SJCRH30 (cell line): Measurements from ENCODE around the gene ECSCR. TPM values are rescaled to one million over a fixed set of nuclear protein-coding genes. Genes with fewer than 3 reads are reported as not detected.
A peak's percentile ranks its signal among the peaks of the same experiment; 100 is the strongest.
"Not testable (repeated sequence)": the region's sequence is repeated elsewhere in the genome, so short reads cannot be mapped to it uniquely, and the experiment has no call there.

Experiments
- DNase-seq, 2 experiments: peaks; one replicate each; pipeline ENCODE4 v3.0.0-alpha.2; 2015 to 2020
- H3K27ac ChIP-seq: fragments of 250-450 bp; sonication (Bioruptor Pico); 2 replicates; pipeline ENCODE4 v1.5.1; 2020; ENCODE audit warnings: mild to moderate bottlenecking, moderate library complexity
- H3K27me3 ChIP-seq: fragments of 250-450 bp; sonication (Bioruptor Pico); 2 replicates; pipeline ENCODE4 v1.5.1; 2020; ENCODE audit warnings: mild to moderate bottlenecking, moderate library complexity
- H3K36me3 ChIP-seq: fragments of 250-450 bp; sonication (Bioruptor Pico); 2 replicates; pipeline ENCODE4 v1.5.1; 2020; ENCODE audit warnings: mild to moderate bottlenecking, moderate library complexity
- H3K4me1 ChIP-seq: fragments of 250-450 bp; sonication (Bioruptor Pico); 2 replicates; pipeline ENCODE4 v1.5.1; 2020; ENCODE audit warnings: mild to moderate bottlenecking, moderate library complexity
- H3K4me3 ChIP-seq: fragments of 250-450 bp; sonication (Bioruptor Pico); 2 replicates; pipeline ENCODE4 v1.5.1; 2020; ENCODE audit warnings: mild to moderate bottlenecking, moderate library complexity
- H3K9me3 ChIP-seq: fragments of 250-450 bp; sonication (Bioruptor Pico); replicated peaks from 2 replicates; pipeline ENCODE4 v1.5.1; 2020; ENCODE audit warnings: mild to moderate bottlenecking, moderate library complexity
- total RNA-seq: library from RNA; depleted of rRNA; stranded (reverse); fragments of >200 nt; shearing (Covaris generic); gene quantifications from 2 replicates; pipeline ENCODE4 v1.2.3, GENCODE V29; 2014

ECSCR gene
- total RNA-seq, 1 experiment from 2014 or later: 0.14 TPM

- no peaks in the 10 kb centered on the region for H3K9me3 ChIP-seq
- H3K36me3 ChIP-seq: no peaks in the 10 kb centered on the region
- peak overlapping the region; percentile 53 for H3K4me3 ChIP-seq
- DNase-seq: peak; percentile 37 to 60
- peaks cover 23% of the 10 kb centered on the region for H3K4me1 ChIP-seq
- no peaks in the 10 kb centered on the region for H3K27me3 ChIP-seq
- peak overlapping the region; percentile 50 for H3K27ac ChIP-seq
These were observed 19.1 kb upstream of the ECSCR start for GRCh38 chr5:139481580-139482049.

- no peaks in the 10 kb centered on the region for H3K9me3 ChIP-seq
- DNase-seq: peak; percentile 82 to 83
- peaks cover 23% of the 10 kb centered on the region for H3K4me1 ChIP-seq
- no peaks in the 10 kb centered on the region for H3K36me3 ChIP-seq
- H3K27me3 ChIP-seq: no peaks in the 10 kb centered on the region
- H3K4me3 ChIP-seq: peak overlapping the region; percentile 53
- peak overlapping the region; percentile 50 for H3K27ac ChIP-seq
These were observed 18.6 kb upstream of the ECSCR start for GRCh38 chr5:139481122-139481533.

GRCh38 chr5:139479729-139480128 is 17.2 kb upstream of the ECSCR start:
- H3K4me1 ChIP-seq: peaks cover 23% of the 10 kb centered on the region
- not testable (repeated sequence) for H3K36me3 ChIP-seq, H3K27ac ChIP-seq, DNase-seq, H3K4me3 ChIP-seq, H3K9me3 ChIP-seq, H3K27me3 ChIP-seq

GRCh38 chr5:139478657-139479423 is 16.3 kb upstream of the ECSCR start:
- H3K4me3 ChIP-seq, H3K27ac ChIP-seq, H3K9me3 ChIP-seq, DNase-seq, H3K36me3 ChIP-seq, H3K27me3 ChIP-seq: not testable (repeated sequence)
- peaks cover 25% of the 10 kb centered on the region for H3K4me1 ChIP-seq

- H3K36me3 ChIP-seq: no peaks in the 10 kb centered on the region
These were observed 13.5 kb upstream of the ECSCR start for GRCh38 chr5:139475865-139476617.

GRCh38 chr5:139474890-139475791 is 12.6 kb upstream of the ECSCR start:
- Histone ChIP-seq H3K4me3 (no peak overlapping the region), H3K4me1 (peaks cover 19% of the 10 kb centered on the region), H3K27me3 (no peaks in the 10 kb centered on the region), H3K9me3 (no peaks in the 10 kb centered on the region), H3K36me3 (no peaks in the 10 kb centered on the region), H3K27ac (no peak overlapping the region)
- DNase-seq: no peak

More at GRCh38 chr5:139475865-139476617, 13.5 kb upstream of the ECSCR start:
- H3K4me3 ChIP-seq: no peak overlapping the region
- H3K27ac ChIP-seq: no peak overlapping the region
- no peak for DNase-seq
- no peaks in the 10 kb centered on the region for H3K9me3 ChIP-seq
- no peaks in the 10 kb centered on the region for H3K27me3 ChIP-seq
- peaks cover 28% of the 10 kb centered on the region for H3K4me1 ChIP-seq

- no peaks in the 10 kb centered on the region for H3K27me3 ChIP-seq
- peaks cover 20% of the 10 kb centered on the region; the same call in 1 of the 2 replicates for H3K4me1 ChIP-seq
- H3K36me3 ChIP-seq: no peaks in the 10 kb centered on the region
- H3K27ac ChIP-seq: peak overlapping the region; percentile 28; the same call in 1 of the 2 replicates
- DNase-seq: peak; percentile 31 to 53
- H3K9me3 ChIP-seq: no peaks in the 10 kb centered on the region
- no peak overlapping the region for H3K4me3 ChIP-seq
These were observed 11.0 kb upstream of the ECSCR start for GRCh38 chr5:139473565-139473964.

- peaks cover 21% of the 10 kb centered on the region; the same call in 1 of the 2 replicates for H3K4me1 ChIP-seq
These were observed 10.6 kb upstream of the ECSCR start for GRCh38 chr5:139473105-139473504.

GRCh38 chr5:139472386-139473030 is 10.0 kb upstream of the ECSCR start:
- Histone ChIP-seq H3K4me3 (no peak overlapping the region), H3K36me3 (no peaks in the 10 kb centered on the region), H3K27me3 (no peaks in the 10 kb centered on the region), H3K4me1 (peaks cover 21% of the 10 kb centered on the region; the same call in 1 of the 2 replicates), H3K27ac (no peak overlapping the region; the same call in 1 of the 2 replicates), H3K9me3 (no peaks in the 10 kb centered on the region)
- no peak for DNase-seq

More at GRCh38 chr5:139473105-139473504, 10.6 kb upstream of the ECSCR start:
- DNase-seq: peak; percentile 62 to 69
- Histone ChIP-seq H3K4me3 (no peak overlapping the region), H3K27ac (peak overlapping the region; percentile 28; the same call in 1 of the 2 replicates), H3K27me3 (no peaks in the 10 kb centered on the region), H3K36me3 (no peaks in the 10 kb centered on the region), H3K9me3 (no peaks in the 10 kb centered on the region)

GRCh38 chr5:139470821-139471300 is 8.3 kb upstream of the ECSCR start, which contains the start of gene SMIM33:
SMIM33 (plus strand) TSS chr5:139471004; CDS start chr5:139471122, 118 bp downstream.
- no peak for DNase-seq
- H3K27me3 ChIP-seq: no peaks in the 10 kb centered on the region
- H3K4me1 ChIP-seq: peaks cover 21% of the 10 kb centered on the region; the same call in 1 of the 2 replicates
- H3K27ac ChIP-seq: no peak within 1 kb of the TSS
- no peak within 1 kb of the TSS for H3K4me3 ChIP-seq
- H3K9me3 ChIP-seq: no peaks in the 10 kb centered on the region
- no peaks in the 10 kb centered on the region for H3K36me3 ChIP-seq

- Histone ChIP-seq H3K27me3 (no peaks in the 10 kb centered on the region), H3K36me3 (no peaks in the 10 kb centered on the region), H3K9me3 (no peaks in the 10 kb centered on the region), H3K4me1 (peaks cover 15% of the 10 kb centered on the region; the same call in 1 of the 2 replicates), H3K27ac (no peak overlapping the region), H3K4me3 (no peak overlapping the region)
- no peak for DNase-seq
These were observed 5.9 kb upstream of the ECSCR start for GRCh38 chr5:139468421-139468931.

GRCh38 chr5:139461698-139462097 is 845 bp downstream of the ECSCR start:
- DNase-seq: no peak
- no peaks in the 10 kb centered on the region for H3K36me3 ChIP-seq
- H3K4me1 ChIP-seq: peaks cover 30% of the 10 kb centered on the region
- no peak overlapping the region for H3K4me3 ChIP-seq
- H3K27me3 ChIP-seq: no peaks in the 10 kb centered on the region
- no peak overlapping the region for H3K27ac ChIP-seq
- H3K9me3 ChIP-seq: no peaks in the 10 kb centered on the region

GRCh38 chr5:139461176-139461575 is 1.4 kb downstream of the ECSCR start:
- H3K27ac ChIP-seq: no peak overlapping the region
- H3K4me1 ChIP-seq: peaks cover 30% of the 10 kb centered on the region

More at GRCh38 chr5:139461176-139461575, 1.4 kb downstream of the ECSCR start:
- Histone ChIP-seq H3K36me3 (no peaks in the 10 kb centered on the region), H3K27me3 (no peaks in the 10 kb centered on the region), H3K4me3 (no peak overlapping the region), H3K9me3 (no peaks in the 10 kb centered on the region)
- DNase-seq: no peak
